T-helper 2 cell treated with Interferon-gamma antibody and Interleukin-4, amounts not matched to agents 5 μg/mL and 100 μg/mL, for 36 hours (primary cell): ENCODE results near the gene TMTC2.

Experiments used
- DNase-seq: peaks from one replicate; pipeline ENCODE4 v3.0.0; 2021; ENCODE audit warnings: low spot score
- H3K27ac Mint-ChIP-seq: one replicate; pipeline ENCODE4 v1.8.0; 2021; ENCODE audit warnings: mild to moderate bottlenecking, mixed read lengths
- H3K27me3 Mint-ChIP-seq: one replicate; pipeline ENCODE4 v1.8.0; 2021; ENCODE audit warnings: low read depth, mixed read lengths
- H3K36me3 Mint-ChIP-seq: one replicate; pipeline ENCODE4 v1.8.0; 2021; ENCODE audit warnings: low read depth, mixed read lengths
- H3K4me1 Mint-ChIP-seq: one replicate; pipeline ENCODE4 v1.8.0; 2021; ENCODE audit warnings: low read depth, mixed read lengths
- H3K4me3 Mint-ChIP-seq: one replicate; pipeline ENCODE4 v1.8.0; 2022; ENCODE audit warnings: mild to moderate bottlenecking, moderate library complexity, mixed read lengths
- H3K9me3 Mint-ChIP-seq: one replicate; pipeline ENCODE4 v1.8.0; 2021; ENCODE audit warnings: mixed read lengths

Gene TMTC2

DNA sequence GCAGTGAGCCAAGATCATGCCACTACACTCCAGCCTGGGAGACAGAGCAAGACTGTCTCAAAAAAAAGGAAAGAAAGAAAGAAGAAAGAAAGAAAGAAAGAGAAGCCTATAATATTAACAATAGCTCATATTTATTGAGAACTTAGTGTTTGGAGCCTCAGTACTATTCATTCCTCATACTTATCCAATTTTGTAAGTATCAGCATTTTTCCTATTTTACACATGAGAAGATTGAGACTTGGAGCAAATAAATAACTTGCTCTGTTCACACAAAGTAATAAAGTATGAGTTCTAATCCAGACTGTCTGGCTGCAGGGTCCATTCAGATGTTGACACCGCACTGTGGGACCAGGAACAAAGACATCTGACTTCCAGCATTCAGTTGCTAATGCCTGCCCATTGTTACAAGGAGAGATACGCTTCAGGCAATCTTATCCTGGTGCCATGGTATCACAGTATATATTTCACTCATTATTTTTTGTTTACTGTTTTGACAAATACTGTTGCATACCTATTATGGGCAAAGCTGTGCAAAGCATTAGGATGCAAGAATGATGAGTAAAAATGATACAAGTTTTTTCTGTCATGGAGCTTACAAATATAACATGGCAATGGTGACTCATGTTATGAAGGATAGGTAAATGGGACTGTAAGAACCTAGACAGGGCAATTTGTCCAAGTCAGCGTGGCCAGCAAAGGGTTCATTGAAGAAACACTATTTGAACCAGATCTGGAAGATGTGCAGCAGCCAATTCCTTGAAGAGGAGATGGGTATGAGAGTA lies 21.4 kb upstream of the TMTC2 start:
- Mint-ChIP-seq H3K4me1 (no peaks in the 10 kb centered on the region), H3K9me3 (no peaks in the 10 kb centered on the region), H3K4me3 (no peak overlapping the region), H3K27me3 (peaks cover 2% of the 10 kb centered on the region), H3K27ac (no peak overlapping the region), H3K36me3 (no peaks in the 10 kb centered on the region)
- no peak for DNase-seq

DNA sequence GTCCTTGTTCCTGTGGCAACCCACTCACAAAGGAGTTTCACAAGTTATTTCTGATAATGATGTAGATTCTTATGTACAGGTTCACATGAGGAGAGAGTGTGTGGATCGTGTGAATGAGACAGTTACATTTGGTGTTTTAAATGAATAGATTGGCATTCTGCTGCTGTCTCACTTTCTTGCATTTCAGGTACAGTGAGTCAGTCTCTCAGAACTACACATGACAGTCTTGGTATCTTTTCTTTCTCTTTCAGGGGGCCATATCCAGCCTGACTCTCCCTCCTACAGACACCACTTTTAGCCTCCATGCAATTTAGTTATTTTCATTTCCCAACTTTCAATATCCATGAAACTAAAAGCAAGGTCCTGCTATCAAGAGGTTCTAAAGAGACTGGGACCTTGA lies 19.9 kb upstream of the TMTC2 start:
- no peak overlapping the region for H3K27ac Mint-ChIP-seq
- H3K4me1 Mint-ChIP-seq: no peaks in the 10 kb centered on the region
- no peaks in the 10 kb centered on the region for H3K36me3 Mint-ChIP-seq
- peaks cover 2% of the 10 kb centered on the region for H3K27me3 Mint-ChIP-seq
- H3K9me3 Mint-ChIP-seq: no peaks in the 10 kb centered on the region
- no peak overlapping the region for H3K4me3 Mint-ChIP-seq
- DNase-seq: no peak

GRCh38 chr12:82671673-82672195 lies 15.0 kb upstream of the TMTC2 start:
- no peaks in the 10 kb centered on the region for H3K9me3 Mint-ChIP-seq
- H3K27ac Mint-ChIP-seq: no peak overlapping the region
- no peaks in the 10 kb centered on the region for H3K36me3 Mint-ChIP-seq
- no peaks in the 10 kb centered on the region for H3K4me1 Mint-ChIP-seq
- no peak overlapping the region for H3K4me3 Mint-ChIP-seq
- no peak for DNase-seq
- H3K27me3 Mint-ChIP-seq: peaks cover 2% of the 10 kb centered on the region

DNA sequence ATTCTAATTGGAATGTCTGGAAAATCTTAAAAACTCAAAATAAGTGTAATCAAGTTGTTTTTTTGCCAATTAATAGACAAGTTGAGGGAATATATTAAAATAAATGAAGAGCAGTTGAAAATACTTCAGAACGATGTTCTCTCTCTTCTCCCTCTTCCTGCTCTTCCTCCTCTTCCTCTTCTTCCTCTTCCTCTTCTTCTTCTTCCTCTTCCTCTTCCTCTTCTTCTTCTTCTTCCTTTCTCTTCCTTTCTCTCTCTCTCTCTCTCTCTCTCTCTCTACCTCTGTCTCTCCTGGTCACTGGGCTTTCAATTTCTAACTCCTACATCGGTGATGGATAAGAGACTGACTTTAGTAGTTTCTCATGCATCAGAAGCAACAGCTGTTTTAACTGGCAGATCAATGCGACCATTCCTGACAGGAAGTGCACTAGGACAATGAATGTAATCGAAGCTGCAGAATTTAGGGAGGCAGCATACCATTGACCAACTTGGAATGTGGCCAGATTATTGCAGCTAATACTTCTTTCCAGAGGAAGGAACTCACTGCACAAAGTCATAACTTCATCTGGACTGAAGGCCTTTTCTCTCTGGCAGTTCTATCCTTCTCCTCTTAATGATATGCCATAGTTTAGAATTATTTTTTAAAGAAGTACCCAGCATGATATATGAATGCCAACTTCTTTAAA lies 13.8 kb upstream of the TMTC2 start:
- H3K4me3 Mint-ChIP-seq: no peak overlapping the region
- no peak for DNase-seq
- H3K27me3 Mint-ChIP-seq: no peaks in the 10 kb centered on the region
- H3K27ac Mint-ChIP-seq: no peak overlapping the region
- no peaks in the 10 kb centered on the region for H3K4me1 Mint-ChIP-seq
- H3K36me3 Mint-ChIP-seq: no peaks in the 10 kb centered on the region
- no peaks in the 10 kb centered on the region for H3K9me3 Mint-ChIP-seq

DNA sequence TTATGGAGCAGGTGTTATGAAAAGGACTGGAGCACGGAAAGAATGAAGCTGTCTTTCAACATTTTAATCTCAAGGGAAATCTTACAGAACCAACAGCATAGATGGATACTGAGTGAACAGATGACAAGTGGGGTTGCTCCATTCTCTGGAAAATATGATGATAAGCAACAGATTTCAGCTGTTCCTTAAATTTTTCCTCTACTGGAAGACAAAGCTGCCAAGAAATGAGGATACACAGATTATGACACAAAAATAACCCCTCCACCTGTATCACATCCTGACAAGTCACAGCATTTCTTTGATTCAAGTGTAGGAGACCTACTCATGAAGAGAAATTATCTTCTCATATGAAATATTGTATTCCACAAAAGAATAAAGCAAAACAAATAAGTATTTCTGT lies 13.0 kb upstream of the TMTC2 start:
- H3K27me3 Mint-ChIP-seq: no peaks in the 10 kb centered on the region
- no peak for DNase-seq
- H3K27ac Mint-ChIP-seq: no peak overlapping the region
- H3K4me1 Mint-ChIP-seq: no peaks in the 10 kb centered on the region
- no peaks in the 10 kb centered on the region for H3K36me3 Mint-ChIP-seq
- no peaks in the 10 kb centered on the region for H3K9me3 Mint-ChIP-seq
- no peak overlapping the region for H3K4me3 Mint-ChIP-seq

GRCh38 chr12:82675246-82675645 lies 11.5 kb upstream of the TMTC2 start:
- no peak overlapping the region for H3K27ac Mint-ChIP-seq
- no peak overlapping the region for H3K4me3 Mint-ChIP-seq
- no peaks in the 10 kb centered on the region for H3K27me3 Mint-ChIP-seq
- no peaks in the 10 kb centered on the region for H3K4me1 Mint-ChIP-seq
- H3K36me3 Mint-ChIP-seq: no peaks in the 10 kb centered on the region
- DNase-seq: no peak
- H3K9me3 Mint-ChIP-seq: no peaks in the 10 kb centered on the region

DNA sequence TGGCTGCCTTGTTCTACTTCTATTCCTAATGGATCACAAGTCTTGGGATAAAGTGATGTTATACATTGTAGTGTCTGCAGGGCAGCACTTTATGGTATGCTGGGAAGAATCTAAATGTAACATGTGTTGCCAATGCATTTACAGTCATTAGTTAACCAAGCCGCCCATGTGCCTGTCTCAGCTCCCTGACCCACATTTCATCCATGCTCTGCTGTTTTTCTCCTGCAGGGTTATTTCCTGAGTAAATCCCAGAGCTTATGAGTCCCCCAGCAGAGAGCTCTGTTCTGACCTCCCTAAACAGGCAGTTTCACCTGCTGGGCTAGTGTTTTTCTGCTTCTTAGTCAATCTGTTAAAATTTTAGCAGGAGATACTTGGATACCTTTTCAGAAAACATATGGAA lies 4.4 kb upstream of the TMTC2 start:
- Mint-ChIP-seq H3K36me3 (no peaks in the 10 kb centered on the region), H3K9me3 (no peaks in the 10 kb centered on the region), H3K27ac (no peak overlapping the region), H3K4me3 (no peak overlapping the region), H3K27me3 (peaks cover 23% of the 10 kb centered on the region), H3K4me1 (peaks cover 4% of the 10 kb centered on the region)
- DNase-seq: no peak

- no peak overlapping the region for H3K27ac Mint-ChIP-seq
- no peaks in the 10 kb centered on the region for H3K36me3 Mint-ChIP-seq
- H3K4me3 Mint-ChIP-seq: no peak overlapping the region
- H3K4me1 Mint-ChIP-seq: peaks cover 5% of the 10 kb centered on the region
- no peak for DNase-seq
- H3K9me3 Mint-ChIP-seq: no peaks in the 10 kb centered on the region
- peaks cover 23% of the 10 kb centered on the region for H3K27me3 Mint-ChIP-seq
These were observed 3.9 kb upstream of the TMTC2 start for GRCh38 chr12:82682851-82683261.

DNA sequence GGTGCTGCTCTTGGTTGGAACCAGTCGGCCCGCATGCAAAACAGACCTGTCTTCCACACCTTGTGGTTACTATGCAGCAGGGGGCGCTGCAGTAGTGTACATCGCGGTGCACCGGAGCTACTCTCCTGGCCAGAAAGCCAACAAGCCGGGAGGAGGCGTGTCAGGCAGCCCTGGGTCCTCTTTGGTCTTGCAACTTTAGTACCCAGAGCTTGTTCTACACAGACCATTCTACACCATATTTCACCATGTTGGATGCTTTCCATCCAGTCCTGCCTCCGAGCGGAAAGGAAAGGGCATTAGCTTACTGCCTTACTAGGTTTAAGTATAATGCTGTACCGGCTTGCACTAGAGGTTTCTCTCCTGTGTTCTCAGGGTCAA lies 927 bp upstream of the TMTC2 start:
- Mint-ChIP-seq H3K4me1 (peaks cover 17% of the 10 kb centered on the region), H3K4me3 (peak overlapping the region; percentile 98)
- DNase-seq: peak; percentile 86

GRCh38 chr12:82687021-82688011 lies 610 bp downstream of the TMTC2 start:
- Mint-ChIP-seq H3K9me3 (no peaks in the 10 kb centered on the region), H3K27ac (peak overlapping the region; percentile 89), H3K4me3 (peak overlapping the region; percentile 98), H3K36me3 (no peaks in the 10 kb centered on the region), H3K27me3 (peaks cover 19% of the 10 kb centered on the region), H3K4me1 (peaks cover 17% of the 10 kb centered on the region)
- DNase-seq: peak; percentile 40

More for the DNA sequence above, 927 bp upstream of the TMTC2 start:
- H3K36me3 Mint-ChIP-seq: no peaks in the 10 kb centered on the region
- H3K27me3 Mint-ChIP-seq: peaks cover 26% of the 10 kb centered on the region
- H3K9me3 Mint-ChIP-seq: no peaks in the 10 kb centered on the region
- peak overlapping the region; percentile 89 for H3K27ac Mint-ChIP-seq

GRCh38 chr12:82688035-82688501 lies 1.4 kb downstream of the TMTC2 start:
- Mint-ChIP-seq H3K27me3 (peaks cover 12% of the 10 kb centered on the region), H3K36me3 (no peaks in the 10 kb centered on the region), H3K4me1 (peaks cover 17% of the 10 kb centered on the region), H3K4me3 (peak overlapping the region; percentile 98), H3K9me3 (no peaks in the 10 kb centered on the region), H3K27ac (peak overlapping the region; percentile 89)
- DNase-seq: no peak

GRCh38 chr12:82688596-82688995 lies 1.9 kb downstream of the TMTC2 start:
- Mint-ChIP-seq H3K27ac (no peak overlapping the region), H3K36me3 (no peaks in the 10 kb centered on the region), H3K27me3 (peaks cover 12% of the 10 kb centered on the region), H3K4me3 (peak overlapping the region; percentile 98), H3K4me1 (peaks cover 17% of the 10 kb centered on the region), H3K9me3 (no peaks in the 10 kb centered on the region)
- DNase-seq: no peak

DNA sequence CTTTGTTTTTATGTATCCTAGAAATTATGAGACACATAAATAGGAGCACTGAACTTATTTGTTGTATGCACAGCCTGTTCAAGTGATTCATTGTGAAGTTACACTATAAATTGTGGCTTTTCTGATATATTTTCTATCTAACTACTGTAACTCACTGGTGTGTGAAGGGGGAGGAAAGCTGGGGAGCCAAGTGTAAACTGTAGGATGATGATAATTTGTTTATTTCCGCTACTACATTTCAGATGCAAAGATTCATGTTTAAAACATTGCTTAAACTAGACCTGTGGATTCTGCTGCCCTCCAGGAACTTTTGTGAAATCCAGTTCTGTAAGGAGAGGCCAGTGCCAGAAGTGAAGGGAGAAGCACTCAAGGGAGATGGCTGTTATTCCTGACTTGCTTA lies 3.3 kb downstream of the TMTC2 start:
- Mint-ChIP-seq H3K9me3 (no peaks in the 10 kb centered on the region), H3K27ac (no peak overlapping the region), H3K4me3 (no peak overlapping the region), H3K27me3 (peaks cover 3% of the 10 kb centered on the region), H3K4me1 (peaks cover 17% of the 10 kb centered on the region), H3K36me3 (no peaks in the 10 kb centered on the region)
- DNase-seq: no peak
